Epithelial cell of prostate (primary cell): ENCODE results near the gene CCDC85C.

Source experiments
- DNase-seq: peaks from one replicate; pipeline ENCODE4 v3.0.0-alpha.2; 2011; ENCODE audit warnings: low read depth, low spot score
- H3K27ac ChIP-seq: fragments of 450-650 bp; 2 replicates; pipeline ENCODE4 v1.5.1; 2017; ENCODE audit warnings: mild to moderate bottlenecking

CCDC85C gene

DNA sequence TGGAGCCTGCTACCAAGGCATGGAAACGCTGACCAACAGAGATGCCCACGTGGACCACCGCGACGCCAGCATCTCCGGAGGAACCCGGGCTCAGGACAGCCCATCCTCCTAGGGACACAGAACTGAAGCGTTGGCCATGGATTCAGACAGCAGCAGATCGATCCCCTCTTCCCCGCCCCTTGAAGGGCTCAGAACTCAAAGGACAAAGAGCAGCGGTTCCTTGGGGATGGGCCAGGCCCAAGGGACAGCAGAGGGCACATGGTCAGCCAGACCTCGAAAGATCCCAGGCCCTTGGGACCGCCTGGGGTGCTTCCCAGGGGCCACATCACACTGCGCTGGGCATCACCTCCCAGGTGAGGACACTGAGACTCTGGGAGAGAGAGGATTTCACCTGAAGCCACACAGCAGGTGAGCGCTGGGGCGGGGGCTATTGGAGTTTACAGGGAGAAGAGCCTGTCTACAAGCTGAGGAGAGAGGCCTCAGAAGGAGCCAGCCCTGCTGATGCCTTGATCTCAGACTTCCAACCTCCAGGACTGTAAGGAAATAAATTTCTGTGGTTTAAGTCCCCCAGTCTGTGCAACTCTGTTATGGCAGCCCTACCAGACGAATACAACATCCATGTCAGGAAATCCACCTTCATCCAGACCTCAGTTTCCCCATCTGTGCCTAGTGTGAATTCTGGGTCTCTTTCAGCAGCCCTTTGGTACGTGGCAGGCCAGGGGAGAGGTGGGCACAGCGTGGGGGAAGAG, 73.4 kb downstream of the CCDC85C start:
- no peak for DNase-seq
- H3K27ac ChIP-seq: no peak overlapping the region

DNA sequence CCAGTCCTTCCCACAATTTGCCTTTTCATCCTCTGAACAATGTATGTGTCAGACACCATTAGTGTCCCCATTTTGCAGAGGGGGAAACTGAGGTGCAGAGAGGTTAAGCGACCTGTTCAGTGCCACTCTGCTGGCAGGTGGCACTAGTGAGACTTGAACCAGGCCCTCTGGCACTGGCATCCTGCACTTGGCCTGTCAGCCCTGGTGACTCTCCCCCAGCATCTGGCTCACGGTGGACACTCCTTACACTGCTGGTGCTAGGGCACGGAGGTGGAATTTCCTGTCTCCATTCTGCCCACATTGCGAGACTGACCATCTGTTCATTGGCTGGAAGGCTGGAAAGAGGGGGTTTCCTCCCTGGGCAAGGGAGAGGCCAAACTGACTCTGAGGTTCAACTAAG, 74.1 kb downstream of the CCDC85C start:
- no peak overlapping the region for H3K27ac ChIP-seq
- DNase-seq: no peak

DNA sequence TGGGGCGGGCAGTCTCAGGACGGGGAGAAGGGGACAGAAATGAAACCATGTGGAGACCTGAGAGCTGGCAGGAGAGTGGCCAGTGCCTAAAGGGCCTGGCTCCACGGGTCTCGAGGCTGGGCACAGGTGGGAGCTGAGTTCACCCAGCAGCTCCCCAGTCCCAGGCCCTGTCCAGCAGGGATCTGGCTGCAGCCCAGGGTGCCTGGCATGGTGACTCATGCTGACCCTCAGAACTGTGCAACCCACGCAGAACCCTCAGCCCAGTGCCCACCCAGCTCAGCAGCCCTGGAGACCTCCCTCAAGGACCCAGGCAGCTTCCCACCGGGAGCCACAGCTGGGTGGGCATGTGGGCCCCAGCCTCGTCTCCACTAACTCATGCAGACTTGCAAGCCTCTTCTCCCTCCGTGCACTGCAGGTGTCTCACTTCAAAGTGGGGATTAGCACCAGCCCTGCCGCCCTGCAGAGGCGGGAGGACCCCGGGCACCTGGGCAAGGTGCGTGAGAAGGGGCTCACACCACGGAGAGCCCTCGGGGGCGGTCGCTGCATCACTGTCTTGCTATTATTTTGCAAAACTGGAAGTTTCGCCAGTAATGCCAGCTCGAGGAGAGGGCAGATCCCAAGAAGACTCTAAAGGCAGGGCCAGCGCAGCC, 76.5 kb downstream of the CCDC85C start:
- no peak overlapping the region for H3K27ac ChIP-seq

DNA sequence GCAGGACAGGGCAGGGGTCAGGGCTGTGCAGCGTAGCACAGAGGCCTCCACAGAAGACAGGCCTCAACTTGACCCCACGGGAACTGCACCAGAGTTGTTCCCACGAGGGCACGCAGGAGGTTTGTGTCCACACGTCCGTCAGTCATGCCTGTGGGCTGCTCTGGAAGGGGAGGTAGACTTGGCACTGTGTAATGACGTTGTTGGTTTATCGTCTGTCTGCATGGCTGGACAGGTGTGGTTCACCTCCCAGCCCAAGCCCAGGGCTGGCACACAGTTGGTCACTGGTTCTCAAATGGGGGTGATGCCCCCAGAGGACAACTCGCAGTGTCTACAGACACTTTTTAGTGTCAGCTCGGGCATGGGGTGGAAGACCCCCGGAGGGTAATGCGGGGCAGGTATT, 77.0 kb downstream of the CCDC85C start:
- no peak overlapping the region for H3K27ac ChIP-seq
- no peak for DNase-seq

More for the DNA sequence above, 76.5 kb downstream of the CCDC85C start:
- no peak for DNase-seq

DNA sequence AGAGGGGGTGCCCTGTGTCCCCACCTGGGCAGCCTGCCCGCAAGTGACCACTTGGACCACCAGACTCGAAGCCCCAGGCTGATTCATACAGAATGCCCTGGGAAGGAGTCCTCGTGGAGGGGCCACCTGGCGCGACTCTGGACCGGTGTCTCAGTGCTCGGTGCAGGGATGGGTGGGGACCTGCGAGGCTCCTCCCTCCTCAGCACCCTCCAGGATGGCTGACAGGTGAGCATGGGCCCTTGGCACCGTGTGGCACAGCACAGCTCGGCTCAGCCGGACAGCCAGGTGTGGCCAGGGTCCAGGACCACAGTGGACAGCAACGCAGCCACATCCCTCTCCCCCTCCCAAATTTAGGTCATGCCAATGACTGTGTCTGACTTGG, 78.3 kb downstream of the CCDC85C start:
- no peak for DNase-seq
- no peak overlapping the region for H3K27ac ChIP-seq

DNA sequence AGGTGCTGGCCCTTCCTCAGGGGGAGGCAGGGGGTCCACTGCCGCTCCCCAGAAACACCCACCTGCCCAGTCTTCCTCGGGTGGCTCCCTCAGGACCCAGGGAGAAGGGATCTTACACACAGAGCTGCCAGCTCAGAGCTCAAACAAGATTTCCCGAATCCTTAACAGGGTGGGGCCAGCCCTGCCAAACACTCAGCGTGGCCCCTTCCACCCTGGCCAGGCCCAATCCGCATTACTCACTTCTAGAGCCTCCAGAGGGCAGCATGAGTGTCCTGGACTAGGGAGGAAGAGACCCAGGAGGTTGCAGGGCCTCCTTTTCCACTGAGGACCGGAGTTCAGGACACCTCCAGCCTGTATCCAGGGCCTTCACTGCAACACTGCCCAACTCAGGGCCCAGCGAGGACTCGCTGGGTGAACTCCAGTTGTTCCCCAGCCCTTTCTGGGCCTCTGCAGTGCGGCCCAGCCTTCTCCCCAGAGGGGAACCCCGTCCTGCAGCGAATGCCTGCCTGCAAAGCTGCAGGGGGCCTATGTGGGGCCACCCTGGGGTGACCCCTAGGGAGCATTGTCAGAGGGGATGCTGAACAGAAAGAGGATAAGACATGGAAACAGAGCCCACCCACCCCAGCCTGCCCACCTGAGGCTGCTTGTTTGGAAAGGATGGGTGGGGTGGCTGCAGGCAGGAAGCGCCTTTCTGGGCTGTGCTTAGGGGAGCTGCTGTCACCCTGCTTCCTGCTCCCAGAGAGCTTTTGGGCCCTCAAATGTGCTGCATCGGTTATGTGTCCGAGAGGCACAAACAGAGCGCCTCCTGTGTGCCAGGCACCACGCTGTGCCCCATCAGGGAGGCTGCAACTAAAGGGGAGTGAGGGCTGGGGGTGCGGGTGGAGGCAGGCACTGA, 79.0 kb downstream of the CCDC85C start:
- no peak overlapping the region for H3K27ac ChIP-seq
- DNase-seq: no peak

DNA sequence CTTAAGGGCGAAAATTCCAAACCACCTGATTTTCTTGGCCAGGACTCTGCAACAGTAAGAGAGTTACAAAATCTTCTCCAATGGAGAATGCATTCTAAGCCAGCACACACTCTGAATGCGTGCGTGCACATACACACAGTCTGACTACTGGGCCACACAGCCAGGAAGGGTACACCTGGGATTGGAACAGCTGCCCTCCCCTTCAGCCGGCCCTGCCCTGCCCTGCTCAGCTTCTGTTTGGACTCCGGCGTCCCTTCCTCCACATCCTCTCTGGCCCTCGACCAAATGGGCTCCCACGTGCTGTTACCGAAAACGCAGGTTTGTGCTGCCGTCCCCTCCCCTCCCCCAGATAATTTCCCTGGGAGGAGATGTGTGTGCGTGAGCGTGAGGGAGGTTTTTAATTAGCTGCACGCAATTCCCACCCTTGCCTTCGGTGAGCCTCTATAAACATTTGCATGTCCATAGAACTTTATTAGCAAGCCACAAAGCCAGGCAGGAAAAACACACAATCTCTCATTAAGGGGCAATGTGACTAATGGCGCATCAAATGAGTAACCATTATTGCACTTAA, 79.8 kb downstream of the CCDC85C start:
- no peak overlapping the region for H3K27ac ChIP-seq
- DNase-seq: no peak

DNA sequence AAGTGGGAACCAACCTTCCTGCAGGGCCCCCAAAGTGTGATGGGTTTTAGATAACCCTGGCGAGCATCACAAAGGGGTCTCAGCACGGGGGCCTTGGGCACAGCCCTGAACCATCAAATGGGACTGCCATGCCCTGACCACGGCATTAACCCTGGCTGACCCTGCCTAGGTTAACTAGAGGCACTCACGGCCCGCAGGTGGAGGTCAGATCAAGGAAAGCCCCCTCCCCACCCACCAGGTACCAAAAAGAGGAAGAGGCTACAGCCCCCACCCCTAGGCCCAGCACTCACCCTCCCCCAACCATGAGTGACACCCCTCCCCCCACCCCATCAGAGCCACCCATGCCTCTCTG, 80.3 kb downstream of the CCDC85C start:
- DNase-seq: no peak
- no peak overlapping the region for H3K27ac ChIP-seq

DNA sequence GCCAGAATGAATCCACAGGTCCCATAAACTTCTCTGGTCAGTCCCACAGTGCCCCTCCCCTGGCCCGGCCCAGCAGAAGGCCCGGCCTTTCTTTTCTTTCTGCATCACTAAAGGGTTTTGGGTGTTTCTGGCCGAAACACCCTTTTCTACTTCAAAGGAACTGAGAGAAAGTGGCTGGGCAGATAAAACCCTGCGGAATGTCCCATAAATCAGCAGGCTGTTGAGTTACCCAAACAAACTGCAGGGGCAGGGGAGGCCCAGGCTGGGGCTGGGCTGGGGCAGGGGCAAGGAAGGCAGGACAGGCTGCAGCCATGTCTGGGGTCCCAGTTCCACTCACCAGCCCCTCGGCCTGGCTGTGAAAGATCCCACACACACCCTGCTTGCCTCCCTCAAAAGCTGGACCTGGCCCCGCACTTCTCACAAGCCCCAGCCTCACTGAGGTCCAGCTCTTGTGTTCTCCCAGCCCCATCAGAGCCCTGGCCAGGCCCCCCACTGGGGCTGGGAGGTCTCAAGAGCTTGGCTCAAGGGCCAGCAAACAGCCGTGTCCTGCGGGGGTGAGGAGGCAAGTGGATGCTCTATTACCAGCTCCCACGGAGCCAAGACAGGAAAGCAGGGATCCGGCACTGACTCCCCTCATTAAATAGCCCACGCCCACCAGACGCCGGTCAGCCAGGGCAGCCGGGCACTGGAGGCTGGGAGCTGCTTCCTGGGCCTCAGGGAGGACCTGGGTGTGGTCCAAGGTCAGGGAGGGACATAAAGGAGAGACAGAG, 80.9 kb downstream of the CCDC85C start:
- DNase-seq: no peak
- H3K27ac ChIP-seq: no peak overlapping the region

DNA sequence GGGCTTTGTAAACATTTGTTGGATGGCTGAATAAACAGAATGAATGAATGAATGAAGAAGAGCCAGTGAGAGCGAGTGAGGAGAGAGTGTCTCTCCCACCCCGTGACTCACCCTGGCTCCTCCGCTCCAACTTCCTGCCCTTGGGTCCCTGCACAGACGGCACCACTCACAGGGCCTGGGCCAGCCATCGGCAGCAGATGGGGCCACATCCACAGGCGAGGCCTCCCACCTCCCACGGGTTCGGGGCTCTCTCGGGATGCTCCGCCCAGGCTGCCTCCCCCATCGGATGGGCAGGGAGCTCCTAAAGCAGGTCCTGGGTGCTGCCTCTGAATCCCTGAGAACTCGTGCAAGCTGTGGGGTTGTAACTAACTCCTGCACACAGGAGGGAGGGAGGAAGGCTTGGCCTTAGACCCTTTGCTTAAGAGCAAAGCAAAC, 81.5 kb downstream of the CCDC85C start:
- DNase-seq: no peak
- no peak overlapping the region for H3K27ac ChIP-seq

DNA sequence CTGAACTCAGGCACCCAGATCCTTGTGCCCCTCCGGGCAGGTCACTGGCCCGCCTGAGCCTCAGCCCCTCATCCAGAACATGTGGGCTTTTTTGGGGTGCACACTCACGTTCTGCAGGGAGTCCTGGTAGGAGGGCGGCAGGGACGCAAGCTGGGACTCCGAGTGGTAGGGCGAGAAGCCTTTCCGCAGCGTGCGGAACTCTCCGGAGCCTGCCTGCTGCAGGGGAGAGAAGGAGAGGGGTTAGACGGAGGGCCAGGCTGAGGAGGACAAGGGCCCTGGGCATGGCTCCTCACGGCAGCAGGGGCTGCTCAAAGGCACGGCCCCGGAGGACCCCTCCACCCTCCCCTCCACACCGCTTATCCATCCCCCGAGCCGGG, 82.0 kb downstream of the CCDC85C start:
- DNase-seq: no peak
- no peak overlapping the region for H3K27ac ChIP-seq

DNA sequence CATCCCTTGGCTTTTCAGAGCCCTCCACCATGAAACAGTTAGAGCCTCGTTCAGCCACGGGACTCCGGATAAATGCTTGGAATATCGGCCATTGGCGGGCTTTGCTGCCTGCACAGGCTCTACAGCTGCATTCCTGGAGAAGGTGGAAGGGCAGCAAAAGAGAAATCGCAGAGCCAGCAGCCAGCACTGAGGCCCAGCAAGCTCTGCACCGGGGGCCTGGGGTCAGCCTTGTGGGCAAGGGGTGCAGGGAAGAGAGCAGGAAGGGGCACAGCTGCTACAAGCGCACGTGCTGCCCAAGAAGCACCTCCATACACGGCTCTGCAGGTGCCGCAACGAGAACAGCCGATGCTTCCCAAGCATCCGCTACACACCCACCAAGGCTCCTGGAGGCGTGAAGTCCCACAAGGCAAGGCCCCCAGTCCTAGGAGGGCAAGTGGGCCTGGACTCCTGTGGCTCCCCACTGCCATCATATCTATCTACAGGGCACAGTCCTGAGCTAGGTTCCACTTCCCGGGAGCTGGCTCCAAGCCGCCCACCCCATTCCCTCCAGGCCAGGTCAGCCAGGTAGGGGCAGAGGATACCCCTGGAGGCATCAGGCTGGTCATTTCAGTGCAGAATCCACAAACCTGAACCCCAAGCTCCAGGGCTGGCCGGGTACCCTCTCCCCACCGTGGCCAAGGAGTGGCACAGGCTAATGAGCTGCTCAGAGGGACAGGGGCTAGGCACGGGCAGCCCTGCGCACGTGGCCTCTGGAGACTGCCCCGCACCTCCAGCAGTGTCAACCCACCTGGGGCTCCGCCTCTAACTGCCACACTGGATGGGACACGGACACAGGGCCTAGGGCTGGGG, 82.6 kb downstream of the CCDC85C start:
- no peak for DNase-seq
- no peak overlapping the region for H3K27ac ChIP-seq

DNA sequence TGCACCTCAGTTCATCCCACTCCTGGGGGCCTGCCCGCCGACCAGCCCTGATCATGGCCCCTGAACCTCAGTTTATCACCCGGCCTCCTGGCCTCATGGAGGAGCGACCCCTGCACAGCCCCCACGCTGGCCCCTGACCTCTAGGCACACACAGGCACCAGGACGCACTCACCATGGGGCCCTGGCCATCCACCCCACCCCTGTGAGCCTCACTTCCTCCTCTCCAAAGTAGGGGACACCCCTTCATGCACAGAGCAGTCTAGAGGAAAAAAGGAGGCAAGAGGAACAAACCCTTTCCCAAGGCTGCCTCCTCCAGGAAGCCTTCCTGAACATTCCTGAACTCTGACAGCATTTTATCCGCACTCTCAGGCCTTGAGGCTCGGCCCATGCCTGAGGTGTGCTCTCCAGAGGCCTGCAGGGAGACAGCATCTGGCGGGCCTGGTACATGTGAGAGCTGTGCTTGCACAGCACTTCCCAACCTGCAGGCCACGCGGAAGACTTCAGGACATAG, 83.4 kb downstream of the CCDC85C start:
- no peak for DNase-seq
- H3K27ac ChIP-seq: no peak overlapping the region

DNA sequence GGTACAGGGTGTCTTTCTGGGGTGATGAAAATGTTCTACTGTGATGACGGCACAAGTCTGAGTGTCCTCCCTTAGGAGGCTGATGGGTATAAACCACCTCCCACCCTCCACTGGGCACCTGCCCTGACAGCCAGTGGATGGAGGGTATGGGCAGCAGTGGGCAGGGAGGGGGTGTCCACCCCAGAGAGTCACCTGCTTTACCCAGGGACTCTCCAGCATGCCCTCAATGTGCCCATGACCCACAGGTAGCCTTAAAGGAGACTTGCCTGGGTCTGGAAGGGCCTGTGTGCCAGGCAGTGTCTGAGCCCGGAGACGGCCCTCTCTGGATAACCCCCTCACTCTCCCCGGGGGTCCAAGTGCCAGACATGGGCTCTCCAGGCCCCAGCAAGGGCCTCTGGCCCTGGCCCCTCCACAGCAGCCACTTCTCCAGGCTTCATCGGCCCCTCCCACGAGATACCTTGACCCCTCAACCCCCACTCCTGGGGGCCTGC, 84.0 kb downstream of the CCDC85C start:
- no peak overlapping the region for H3K27ac ChIP-seq
- DNase-seq: no peak

DNA sequence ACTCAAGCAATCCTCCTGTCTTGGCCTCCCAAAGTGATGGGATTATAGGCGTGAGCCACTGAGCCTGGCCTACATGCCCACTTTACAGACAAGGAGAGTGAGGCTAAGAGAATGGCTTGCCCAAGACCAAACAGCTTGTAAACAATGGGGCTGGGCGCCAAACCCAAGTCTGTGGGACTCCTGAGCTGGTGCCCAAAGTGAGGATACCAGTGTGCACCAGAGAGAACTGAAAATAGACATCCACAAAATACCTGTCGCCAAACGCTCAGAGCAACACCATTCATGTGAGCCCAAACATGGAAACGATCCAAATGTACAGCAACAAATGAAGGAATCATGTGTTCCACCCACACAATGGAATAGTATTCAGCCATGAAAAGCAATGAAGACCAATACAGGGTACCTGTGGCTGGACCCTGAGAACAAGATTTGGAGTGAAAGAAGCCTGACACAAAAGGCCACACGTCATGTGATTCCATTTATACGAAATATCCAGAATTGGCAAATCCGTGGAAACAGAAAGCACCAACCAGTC, 84.6 kb downstream of the CCDC85C start:
- H3K27ac ChIP-seq: no peak overlapping the region

DNA sequence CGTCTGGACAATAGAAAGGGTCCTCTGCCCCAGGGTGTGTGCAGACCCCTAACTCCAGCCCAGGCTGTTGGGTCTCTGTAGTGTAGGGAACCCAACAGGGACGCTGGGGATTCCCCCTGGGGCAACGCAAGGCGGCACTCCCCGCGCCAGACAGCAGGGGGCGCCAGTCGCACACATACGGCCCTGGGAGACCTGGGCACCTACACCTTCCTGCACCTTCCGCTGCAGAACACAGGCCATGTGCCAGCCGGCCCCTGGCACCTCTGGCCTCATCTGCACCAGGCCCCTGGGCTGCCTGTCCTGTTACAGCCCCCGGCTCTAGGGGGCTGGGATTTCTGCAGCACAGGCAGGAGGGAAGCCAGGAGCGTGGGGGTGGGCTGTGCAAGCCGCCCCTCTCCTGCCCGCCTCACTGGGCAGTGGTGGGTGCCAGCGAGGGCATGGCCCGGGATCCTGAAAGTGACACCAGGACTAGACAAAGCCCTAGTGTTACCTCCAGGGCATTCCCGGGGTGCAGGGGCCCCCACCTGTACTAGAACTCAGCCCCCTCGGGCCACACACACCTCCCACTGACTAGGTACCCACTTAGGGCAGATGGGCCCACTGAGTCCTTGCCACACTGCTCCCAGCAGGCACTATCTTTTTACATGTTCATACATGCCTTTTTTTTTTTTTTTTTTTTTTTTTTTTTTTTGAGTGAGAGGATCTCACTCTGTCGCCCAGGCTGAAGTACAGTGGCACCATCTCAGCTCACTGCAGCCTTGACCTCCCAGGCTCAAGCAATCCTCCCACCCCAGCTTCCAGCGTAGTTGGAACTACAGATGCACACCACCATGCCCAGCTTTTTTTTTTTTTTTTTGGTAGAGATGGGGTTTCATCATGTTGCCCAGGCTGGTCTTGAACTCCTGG, 85.3 kb downstream of the CCDC85C start:
- peak; percentile 6 for DNase-seq
- no peak overlapping the region for H3K27ac ChIP-seq

More for the DNA sequence above, 84.6 kb downstream of the CCDC85C start:
- no peak for DNase-seq

DNA sequence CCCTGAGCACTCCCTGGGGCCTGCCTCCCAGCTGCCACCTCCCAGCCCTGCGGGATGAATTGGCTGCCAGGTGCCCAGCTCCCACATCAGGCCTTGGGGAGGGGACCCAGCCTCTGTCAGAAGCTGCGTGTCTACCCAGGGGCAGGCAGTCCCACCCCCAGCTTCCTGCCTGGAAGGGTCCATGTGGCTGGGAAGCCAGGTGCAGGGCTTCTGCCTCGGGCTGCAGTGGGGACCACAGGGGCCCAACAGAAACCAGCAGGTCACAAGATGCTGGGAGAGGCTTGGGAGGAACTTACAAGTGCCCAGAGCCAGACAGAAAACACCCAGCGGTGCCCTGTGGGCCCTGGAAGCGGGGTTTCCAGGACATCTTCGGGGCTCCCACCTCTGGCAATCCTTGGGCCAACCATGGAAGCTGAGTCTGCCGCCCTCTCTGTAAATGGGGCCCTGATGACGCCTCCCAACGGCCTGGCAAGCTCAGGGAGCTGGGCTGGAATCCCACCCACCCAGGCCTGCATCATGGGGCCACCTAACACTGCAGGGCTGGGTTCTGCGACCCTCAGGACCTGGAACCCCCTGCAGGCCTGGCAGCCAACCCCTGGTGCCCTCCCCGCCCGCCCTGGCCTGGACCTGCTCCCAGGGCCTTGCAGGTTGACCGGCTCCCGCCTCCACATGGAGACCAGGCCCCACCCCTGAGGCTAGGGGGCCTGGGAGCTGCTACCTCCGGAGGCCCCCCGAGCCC, 86.2 kb downstream of the CCDC85C start:
- H3K27ac ChIP-seq: no peak overlapping the region

More for the DNA sequence above, 86.2 kb downstream of the CCDC85C start:
- no peak for DNase-seq
